H1 (cell line): ENCODE data around the gene MPP3. TPM values are rescaled to one million over a fixed set of nuclear protein-coding genes. Genes with fewer than 3 reads are reported as not detected.

Source experiments
- ATF2 ChIP-seq: IDR thresholded peaks from 2 replicates; pipeline ENCODE4 v1.6.1; 2012; ENCODE audit warnings: low read length, inconsistent platforms
- CHD7 ChIP-seq: fragments of 300-600 bp; sonication (generic); IDR thresholded peaks from 2 replicates; pipeline ENCODE4 v1.7.1; 2012; ENCODE audit warnings: low read length, moderate library complexity, mild to moderate bottlenecking, inconsistent platforms; ENCODE audit not compliant: insufficient replicate concordance
- EP300 ChIP-seq, 2 experiments: IDR thresholded peaks; 1 replicate in 1 of 2; 2 replicates in 1 of 2; pipeline ENCODE4 v1.6.1; 2011 to 2012; ENCODE audit warnings: low read depth in 2 of 2, low read length in 2 of 2, mild to moderate bottlenecking in 2 of 2, borderline replicate concordance in 1 of 2, inconsistent platforms in 1 of 2, moderate library complexity in 1 of 2
- RBBP5 ChIP-seq: IDR thresholded peaks from 2 replicates; pipeline ENCODE4 v1.7.1; 2012; ENCODE audit warnings: low read depth, mild to moderate bottlenecking, inconsistent platforms, low read length, moderate library complexity, borderline replicate concordance
- polyA plus RNA-seq, 7 experiments: library from polyadenylated mRNA; depleted of rRNA in 3 of 7; stranded (reverse) in 5 of 7; unstranded in 2 of 7; fragments of >200 nt in 5 of 7; fragments of 200-250 nt in 2 of 7; gene quantifications; 1 replicate in 5 of 7; 2 replicates in 1 of 7; 4 replicates in 1 of 7; pipeline versions ENCODE4 v1.2.1 to v1.2.3, GENCODE V29; 2011 to 2013; ENCODE audit warnings: missing spikeins in 2 of 7, mixed read lengths in 2 of 7
- total RNA-seq: library from RNA; stranded (reverse); fragmentation: NEBNext Ultra II Directional; extraction: Animal tissue kit (Norgen Biotek cat#: 25700); gene quantifications from 2 replicates; pipeline ENCODE4 v1.2.1, GENCODE V29; 2021

The MPP3 gene
- total and polyA plus RNA-seq, 2 of the 8 experiments (the other 6 are each of a cell fraction or from before 2014, with no cell fraction given) = 3.1 to 6.1 TPM

- TF ChIP-seq ATF2 (no peak), CHD7 (no peak), EP300 (IDR thresholded peaks at IDR 0.05; ENCODE audit: borderline replicate concordance in 1 of 2, low read depth in 2 of 2, low read length in 2 of 2) (no peak), RBBP5 (no peak)
These were observed 44.1 kb upstream of the MPP3 start (continued) for GRCh38 chr17:43877031-43877430.
